Kidney epithelial cell (primary cell): ENCODE data around the gene CATSPER3. TPM values are rescaled to one million over a fixed set of nuclear protein-coding genes. Genes with fewer than 3 reads are reported as not detected.

ENCODE experiments used
- DNase-seq: peaks from one replicate; pipeline ENCODE4 v3.0.0-alpha.2; 2010; ENCODE audit warnings: low read depth
- H3K27me3 ChIP-seq: 2 replicates; pipeline ENCODE4 v1.6.0; 2011; ENCODE audit warnings: low read length; ENCODE audit not compliant: control insufficient read depth, insufficient read depth
- H3K36me3 ChIP-seq: 2 replicates; pipeline ENCODE4 v1.5.1; 2011; ENCODE audit warnings: low read length; ENCODE audit not compliant: control insufficient read depth, insufficient read depth
- H3K4me3 ChIP-seq: 2 replicates; pipeline ENCODE4 v1.5.1; 2011; ENCODE audit warnings: low read depth, mild to moderate bottlenecking, control low read depth, low read length
- total RNA-seq: library from RNA; depleted of rRNA; stranded (reverse); fragments of >200 nt; gene quantifications from 2 replicates; pipeline ENCODE4 v1.2.3, GENCODE V29; 2015
- TF ChIP-seq, protein P1 (sequence below): IDR thresholded peaks from 2 replicates; pipeline ENCODE4 v1.5.1; 2011; ENCODE audit warnings: mild to moderate bottlenecking, moderate library complexity, low read length, control low read depth, inconsistent platforms; ENCODE audit not compliant: insufficient read depth, poor library complexity, severe bottlenecking

Gene CATSPER3
- total RNA-seq, 1 donor from 2014 or later: 0.13 TPM

DNA sequence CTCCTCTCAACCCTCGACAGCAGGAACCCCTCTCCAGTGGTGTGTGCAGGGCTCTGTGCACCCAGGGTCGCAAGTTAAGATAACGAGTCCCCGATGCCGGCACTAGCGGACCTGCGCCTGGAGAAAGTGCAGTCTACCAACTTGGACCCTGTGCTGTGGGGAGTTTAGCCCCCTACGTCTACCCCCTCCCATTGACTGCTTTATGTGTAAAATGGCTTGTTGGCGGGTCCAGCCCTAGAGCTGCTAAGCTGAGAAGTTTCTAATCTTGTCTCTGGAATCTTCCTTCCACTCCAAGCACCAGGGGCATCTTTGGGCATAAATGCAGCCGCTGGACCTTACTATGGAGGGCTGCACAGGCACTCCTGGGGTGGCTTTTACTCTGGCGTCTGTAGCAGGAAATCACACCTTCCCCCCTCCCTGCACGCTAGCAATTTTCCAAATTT is 73.5 kb downstream of the CATSPER3 start:
- H3K4me3 ChIP-seq: no peak overlapping the region
- TF ChIP-seq, protein P1, sequence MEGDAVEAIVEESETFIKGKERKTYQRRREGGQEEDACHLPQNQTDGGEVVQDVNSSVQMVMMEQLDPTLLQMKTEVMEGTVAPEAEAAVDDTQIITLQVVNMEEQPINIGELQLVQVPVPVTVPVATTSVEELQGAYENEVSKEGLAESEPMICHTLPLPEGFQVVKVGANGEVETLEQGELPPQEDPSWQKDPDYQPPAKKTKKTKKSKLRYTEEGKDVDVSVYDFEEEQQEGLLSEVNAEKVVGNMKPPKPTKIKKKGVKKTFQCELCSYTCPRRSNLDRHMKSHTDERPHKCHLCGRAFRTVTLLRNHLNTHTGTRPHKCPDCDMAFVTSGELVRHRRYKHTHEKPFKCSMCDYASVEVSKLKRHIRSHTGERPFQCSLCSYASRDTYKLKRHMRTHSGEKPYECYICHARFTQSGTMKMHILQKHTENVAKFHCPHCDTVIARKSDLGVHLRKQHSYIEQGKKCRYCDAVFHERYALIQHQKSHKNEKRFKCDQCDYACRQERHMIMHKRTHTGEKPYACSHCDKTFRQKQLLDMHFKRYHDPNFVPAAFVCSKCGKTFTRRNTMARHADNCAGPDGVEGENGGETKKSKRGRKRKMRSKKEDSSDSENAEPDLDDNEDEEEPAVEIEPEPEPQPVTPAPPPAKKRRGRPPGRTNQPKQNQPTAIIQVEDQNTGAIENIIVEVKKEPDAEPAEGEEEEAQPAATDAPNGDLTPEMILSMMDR: no peak
- peaks cover 84% of the 10 kb centered on the region for H3K27me3 ChIP-seq
- no peaks in the 10 kb centered on the region for H3K36me3 ChIP-seq
- DNase-seq: no peak

- DNase-seq: no peak
- peaks cover 81% of the 10 kb centered on the region for H3K27me3 ChIP-seq
- H3K36me3 ChIP-seq: no peaks in the 10 kb centered on the region
- no peak overlapping the region for H3K4me3 ChIP-seq
- TF ChIP-seq, protein P1: no peak
Measured at GRCh38 chr5:135041726-135042125, 74.0 kb downstream of the CATSPER3 start.

DNA sequence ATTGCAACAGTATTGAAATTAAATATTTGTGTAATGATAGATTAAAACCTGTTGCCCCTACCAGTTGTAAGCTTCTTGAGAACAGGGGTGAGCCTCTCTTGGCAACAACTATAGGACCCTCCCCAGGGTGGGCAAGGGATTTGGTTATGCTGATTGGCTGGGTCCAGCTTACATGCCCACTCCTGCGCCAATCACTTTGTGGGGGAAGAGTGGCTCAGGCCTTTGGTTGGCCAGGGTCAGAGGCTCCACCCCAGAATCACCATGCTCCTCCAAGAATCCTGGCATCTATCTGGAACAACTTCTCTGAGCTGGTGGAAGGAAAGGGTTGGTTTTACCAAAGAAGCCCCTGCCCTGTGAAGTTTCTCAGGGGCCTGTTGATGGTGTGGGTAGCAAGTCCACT is 74.9 kb downstream of the CATSPER3 start:
- Histone ChIP-seq H3K4me3 (no peak overlapping the region), H3K27me3 (peaks cover 79% of the 10 kb centered on the region), H3K36me3 (no peaks in the 10 kb centered on the region)
- no peak for DNase-seq
- TF ChIP-seq, protein P1: no peak

DNA sequence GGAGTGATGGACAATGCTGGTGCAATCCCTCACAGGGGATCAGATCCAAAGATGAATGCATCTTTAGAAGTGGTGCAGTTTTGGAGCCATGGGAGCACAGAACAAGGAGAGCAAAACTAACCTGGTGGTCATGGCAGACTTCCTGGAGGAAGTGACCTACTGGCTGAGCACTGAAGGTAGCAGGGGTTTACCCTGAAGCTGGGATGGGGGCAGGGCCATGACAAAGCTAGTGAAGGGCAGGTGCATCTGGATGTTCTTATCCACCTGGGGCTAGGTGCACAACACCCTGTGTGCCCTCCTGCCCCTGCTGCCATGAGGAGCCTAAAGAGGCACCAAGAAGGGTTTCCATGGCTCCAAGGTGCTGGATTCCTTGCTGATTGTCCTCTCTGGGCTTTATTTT is 77.8 kb downstream of the CATSPER3 start:
- Histone ChIP-seq H3K4me3 (no peak overlapping the region), H3K27me3 (peaks cover 73% of the 10 kb centered on the region), H3K36me3 (no peaks in the 10 kb centered on the region)
- no peak for DNase-seq
- TF ChIP-seq, protein P1: no peak

DNA sequence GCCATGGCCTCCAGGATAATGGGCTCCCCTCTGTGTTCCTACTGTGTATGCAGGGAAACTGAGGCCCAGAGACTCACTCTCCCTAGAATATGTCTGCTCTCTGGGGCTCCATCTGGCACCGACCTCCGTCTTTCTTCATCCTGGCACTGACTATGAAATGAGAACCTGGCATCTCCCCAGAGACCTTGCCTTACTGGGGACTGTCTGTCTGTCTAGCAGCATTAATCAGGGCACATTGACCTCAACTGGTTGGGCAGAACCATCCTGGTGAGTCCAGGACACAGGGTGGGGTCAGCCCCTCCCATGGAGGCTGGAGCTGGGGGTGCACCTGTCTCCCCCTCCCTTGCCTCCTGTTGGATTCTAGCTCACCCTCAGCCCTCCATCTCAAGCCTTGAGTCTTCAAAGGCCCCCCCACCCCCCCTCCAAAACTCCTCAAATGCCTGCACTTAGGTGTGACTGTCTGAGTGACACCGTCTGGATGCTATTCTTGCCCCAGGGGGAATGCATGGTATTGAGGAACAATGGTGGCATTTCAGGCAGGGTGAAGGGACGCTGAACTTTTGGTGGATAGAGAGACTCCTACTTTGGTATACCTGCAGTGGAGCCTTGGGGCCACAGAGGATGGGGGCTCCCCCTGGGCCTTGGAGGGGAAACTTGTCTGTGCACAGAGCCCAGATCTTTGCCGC is 79.1 kb downstream of the CATSPER3 start:
- H3K27me3 ChIP-seq: peaks cover 73% of the 10 kb centered on the region
- H3K4me3 ChIP-seq: no peak overlapping the region
- no peak for DNase-seq
- TF ChIP-seq, protein P1: no peak
- H3K36me3 ChIP-seq: no peaks in the 10 kb centered on the region

GRCh38 chr5:135047347-135047695 is 79.6 kb downstream of the CATSPER3 start:
- Histone ChIP-seq H3K36me3 (no peaks in the 10 kb centered on the region), H3K4me3 (no peak overlapping the region), H3K27me3 (peaks cover 76% of the 10 kb centered on the region)
- TF ChIP-seq, protein P1: no peak
- DNase-seq: no peak
